Small intestine (tissue), 16 donors: ENCODE measurements around the gene CAMK4. TPM values are rescaled to one million over a fixed set of nuclear protein-coding genes. Genes with fewer than 3 reads are reported as not detected.

Source experiments
- DNase-seq, 2 donors: peaks; one replicate each; pipeline versions ENCODE4 v3.0.0 to v3.0.0-alpha.2; 2013
- FAIRE-seq: peaks from 2 replicates; lab custom pipeline; 2012; peaks lifted over from hg19 to GRCh38; lab: Jason Lieb, UNC
- H3K27ac ChIP-seq, 3 donors: one replicate each; pipeline ENCODE4 v1.5.1; 2013; ENCODE audit warnings: low read length in 2 of 3, mild to moderate bottlenecking in 2 of 3, control low read depth in 1 of 3, inconsistent platforms in 1 of 3, low read depth in 1 of 3, moderate library complexity in 1 of 3
- H3K27me3 ChIP-seq, 3 donors: one replicate each; pipeline ENCODE4 v1.6.1; 2013; ENCODE audit warnings: low read length in 3 of 3, inconsistent platforms in 1 of 3; ENCODE audit not compliant: control insufficient read depth in 3 of 3, insufficient read depth in 3 of 3
- H3K36me3 ChIP-seq, 3 donors: one replicate each; pipeline ENCODE4 v1.6.1; 2013; ENCODE audit warnings: low read length in 3 of 3, inconsistent platforms in 1 of 3, low read depth in 1 of 3, mild to moderate bottlenecking in 1 of 3, moderate library complexity in 1 of 3; ENCODE audit not compliant: control insufficient read depth in 3 of 3, insufficient read depth in 2 of 3
- H3K4me1 ChIP-seq, 3 donors: one replicate each; pipeline ENCODE4 v1.6.1; 2013; ENCODE audit warnings: low read length in 2 of 3, inconsistent platforms in 1 of 3, low read depth in 1 of 3, mild to moderate bottlenecking in 1 of 3, moderate library complexity in 1 of 3; ENCODE audit not compliant: control insufficient read depth in 3 of 3, insufficient read depth in 2 of 3
- H3K4me3 ChIP-seq, 3 donors: one replicate each; pipeline ENCODE4 v1.5.1; 2013; ENCODE audit warnings: low read length in 3 of 3, control low read depth in 1 of 3, inconsistent platforms in 1 of 3, low read depth in 1 of 3, mild to moderate bottlenecking in 1 of 3, moderate library complexity in 1 of 3
- H3K9me3 ChIP-seq, 2 donors: one replicate each; pipeline ENCODE4 v1.6.1; 2013; ENCODE audit warnings: low read depth in 1 of 2, low read length in 1 of 2; ENCODE audit not compliant: control insufficient read depth in 2 of 2, insufficient read depth in 1 of 2
- WGBS, 3 donors: extraction: QIAGEN DNeasy Blood & Tissue Kit; methylation state at CpG; one replicate each; pipeline ENCODE4 v1.1.7; 2013; 5-methylcytosine and 5-hydroxymethylcytosine counted together
- long read RNA-seq, 10 donors: transcript quantifications; one replicate each; lab custom pipeline, GENCODE V29; 2026
- polyA plus RNA-seq, 4 donors: library from polyadenylated mRNA; stranded (reverse) in 3 of 4; unstranded in 1 of 4; fragments of 200-250 nt in 3 of 4; fragments of 120-200 nt in 1 of 4; gene quantifications; one replicate each; pipeline versions ENCODE4 v1.2.1 to v1.2.3, GENCODE V29; 2013
- donor health status: healthy with polysubstance abuse.
- donor health status: control.
- donor health status: control.
- donor health status: Bipolar disorder and iron deficiency.
- donor health status: healthy.

Gene CAMK4
- polyA plus RNA-seq, result 1 to 10 TPM in 3 of 4 donors, under 1 TPM in 1; 0.89 to 3.2 (median 2.2) TPM
- long read RNA-seq, donor 1, full-length matches to known transcripts, result 2 of 2 reads
- long read RNA-seq, donor 1, partial matches to known transcripts, result 0 of 2 reads
- long read RNA-seq, donor 1, other reads (novel, unspliced or antisense), result 0 of 2 reads
- long read RNA-seq, donor 2, result 0 reads
- long read RNA-seq, donor 3, partial matches to known transcripts, result 0 of 1 reads
- long read RNA-seq, donor 3, other reads (novel, unspliced or antisense), result 0 of 1 reads
- long read RNA-seq, donor 4, result 0 reads
- long read RNA-seq, donor 5, result 0 reads
- long read RNA-seq, donor 6, full-length matches to known transcripts, result 3 of 3 reads
- long read RNA-seq, donor 6, partial matches to known transcripts, result 0 of 3 reads
- long read RNA-seq, donor 6, other reads (novel, unspliced or antisense), result 0 of 3 reads
- long read RNA-seq, donor 7, result 0 reads
- long read RNA-seq, donor 8, result 0 reads
- long read RNA-seq, donor 9, full-length matches to known transcripts, result 1 of 1 reads
- long read RNA-seq, donor 9, partial matches to known transcripts, result 0 of 1 reads
- long read RNA-seq, donor 9, other reads (novel, unspliced or antisense), result 0 of 1 reads
- long read RNA-seq, donor 10, full-length matches to known transcripts, result 6 of 6 reads
- long read RNA-seq, donor 10, partial matches to known transcripts, result 0 of 6 reads
- long read RNA-seq, donor 10, other reads (novel, unspliced or antisense), result 0 of 6 reads

GRCh38 chr5:111223787-111224560 is at the start of gene CAMK4:
Gene CAMK4 (plus strand): TSS chr5:111224384. CDS start chr5:111224484, 100 bp downstream.
- peaks cover 0 to 6% (median 0%) of the 10 kb centered on the region in 3 donors for H3K4me1 ChIP-seq
- peak within 1 kb of the TSS; percentile 45 to 70 (median 62) for H3K4me3 ChIP-seq
- WGBS, 3 donors, result 0 to 2% (median 1%) methylated on average over 60 to 89 of the region's 89 CpGs
- peak within 1 kb of the TSS in 2 of 3 donors; percentile 33 to 47 for H3K27ac ChIP-seq
- peaks cover 0 to 28% (median 0%) of the 10 kb centered on the region in 3 donors for H3K27me3 ChIP-seq
- no peaks in the 10 kb centered on the region for H3K9me3 ChIP-seq
- DNase-seq, result peak; percentile 32 to 69
- no peak for FAIRE-seq
- no peaks in the 10 kb centered on the region for H3K36me3 ChIP-seq

GRCh38 chr5:111183064-111183463 is 41.1 kb upstream of the CAMK4 start:
- H3K36me3 ChIP-seq, result no peaks in the 10 kb centered on the region
- DNase-seq, result no peak
- no peaks in the 10 kb centered on the region for H3K27me3 ChIP-seq
- 87 to 94% (median 93%) methylated on average over 3 of the region's 3 CpGs for WGBS, 3 donors
- H3K4me1 ChIP-seq, result no peaks in the 10 kb centered on the region
- no peak overlapping the region for H3K4me3 ChIP-seq
- no peaks in the 10 kb centered on the region for H3K9me3 ChIP-seq
- H3K27ac ChIP-seq, result no peak overlapping the region
- FAIRE-seq, result no peak

GRCh38 chr5:111187079-111187478 is 37.1 kb upstream of the CAMK4 start:
- Histone ChIP-seq H3K9me3 (no peaks in the 10 kb centered on the region), H3K4me1 (no peaks in the 10 kb centered on the region), H3K36me3 (no peaks in the 10 kb centered on the region), H3K4me3 (no peak overlapping the region), H3K27me3 (no peaks in the 10 kb centered on the region), H3K27ac (no peak overlapping the region)
- FAIRE-seq (no peak), DNase-seq (no peak)
- WGBS, 3 donors, result 68 to 84% (median 72%) methylated on average over 1 of the region's 1 CpG

- Histone ChIP-seq H3K9me3 (no peaks in the 10 kb centered on the region), H3K4me3 (no peak overlapping the region), H3K27ac (no peak overlapping the region), H3K4me1 (no peaks in the 10 kb centered on the region), H3K27me3 (no peaks in the 10 kb centered on the region), H3K36me3 (no peaks in the 10 kb centered on the region)
- DNase-seq (no peak), FAIRE-seq (no peak)
- WGBS, 3 donors, result 63 to 74% (median 73%) methylated on average over 1 of the region's 1 CpG
Measured at GRCh38 chr5:111194053-111194452, 30.1 kb upstream of the CAMK4 start.

- FAIRE-seq (no peak), DNase-seq (no peak)
- WGBS, 3 donors, result 51 to 60% (median 60%) methylated on average over 2 of the region's 2 CpGs
- Histone ChIP-seq H3K9me3 (no peaks in the 10 kb centered on the region), H3K4me3 (no peak overlapping the region), H3K27me3 (no peaks in the 10 kb centered on the region), H3K4me1 (no peaks in the 10 kb centered on the region), H3K27ac (no peak overlapping the region), H3K36me3 (no peaks in the 10 kb centered on the region)
Measured at GRCh38 chr5:111194925-111195324, 29.3 kb upstream of the CAMK4 start.

- Histone ChIP-seq H3K4me3 (no peak overlapping the region), H3K27ac (no peak overlapping the region), H3K9me3 (no peaks in the 10 kb centered on the region), H3K36me3 (no peaks in the 10 kb centered on the region), H3K4me1 (no peaks in the 10 kb centered on the region), H3K27me3 (no peaks in the 10 kb centered on the region)
- DNase-seq, result peak; percentile 18 to 61
- 8 to 24% (median 9%) methylated on average over 1 of the region's 1 CpG for WGBS, 3 donors
- no peak for FAIRE-seq
Measured at GRCh38 chr5:111197523-111197922, 26.7 kb upstream of the CAMK4 start.

- DNase-seq, result no peak
- no peak for FAIRE-seq
- Histone ChIP-seq H3K27me3 (no peaks in the 10 kb centered on the region), H3K4me1 (no peaks in the 10 kb centered on the region), H3K27ac (no peak overlapping the region), H3K4me3 (no peak overlapping the region), H3K36me3 (no peaks in the 10 kb centered on the region), H3K9me3 (no peaks in the 10 kb centered on the region)
- 66 to 79% (median 67%) methylated on average over 4 of the region's 4 CpGs for WGBS, 3 donors
Measured at GRCh38 chr5:111198281-111198966, 25.8 kb upstream of the CAMK4 start.

- WGBS, 3 donors, result 72 to 80% (median 79%) methylated on average over 1 of the region's 1 CpG
- no peaks in the 10 kb centered on the region for H3K36me3 ChIP-seq
Measured at GRCh38 chr5:111200828-111201227, 23.4 kb upstream of the CAMK4 start.

More at GRCh38 chr5:111200828-111201227, 23.4 kb upstream of the CAMK4 start:
- H3K4me3 ChIP-seq, result no peak overlapping the region
- no peaks in the 10 kb centered on the region for H3K27me3 ChIP-seq
- no peaks in the 10 kb centered on the region for H3K4me1 ChIP-seq
- no peaks in the 10 kb centered on the region for H3K9me3 ChIP-seq
- H3K27ac ChIP-seq, result no peak overlapping the region
- DNase-seq, result no peak
- no peak for FAIRE-seq
